CD4-positive, alpha-beta T cell treated with Interleukin-12 subunit alpha and Interleukin-12 subunit beta, for 1 hour (primary cell): ENCODE data around the gene TMEM272.
"Not testable (repeated sequence)": the region's sequence is repeated elsewhere in the genome, so short reads cannot be mapped to it uniquely, and the experiment has no call there.

Experiments used
- DNase-seq: peaks from one replicate; pipeline ENCODE4 v3.0.0-alpha.2; 2020

Gene TMEM272

GRCh38 chr13:51849145-51850101 is 4.4 kb upstream of the TMEM272 start:
- DNase-seq: peak; percentile 28

- DNase-seq: no peak
Observed at GRCh38 chr13:51848674-51849073, 3.7 kb upstream of the TMEM272 start.

- no peak for DNase-seq
Observed at GRCh38 chr13:51846756-51847155, 1.8 kb upstream of the TMEM272 start.

DNA sequence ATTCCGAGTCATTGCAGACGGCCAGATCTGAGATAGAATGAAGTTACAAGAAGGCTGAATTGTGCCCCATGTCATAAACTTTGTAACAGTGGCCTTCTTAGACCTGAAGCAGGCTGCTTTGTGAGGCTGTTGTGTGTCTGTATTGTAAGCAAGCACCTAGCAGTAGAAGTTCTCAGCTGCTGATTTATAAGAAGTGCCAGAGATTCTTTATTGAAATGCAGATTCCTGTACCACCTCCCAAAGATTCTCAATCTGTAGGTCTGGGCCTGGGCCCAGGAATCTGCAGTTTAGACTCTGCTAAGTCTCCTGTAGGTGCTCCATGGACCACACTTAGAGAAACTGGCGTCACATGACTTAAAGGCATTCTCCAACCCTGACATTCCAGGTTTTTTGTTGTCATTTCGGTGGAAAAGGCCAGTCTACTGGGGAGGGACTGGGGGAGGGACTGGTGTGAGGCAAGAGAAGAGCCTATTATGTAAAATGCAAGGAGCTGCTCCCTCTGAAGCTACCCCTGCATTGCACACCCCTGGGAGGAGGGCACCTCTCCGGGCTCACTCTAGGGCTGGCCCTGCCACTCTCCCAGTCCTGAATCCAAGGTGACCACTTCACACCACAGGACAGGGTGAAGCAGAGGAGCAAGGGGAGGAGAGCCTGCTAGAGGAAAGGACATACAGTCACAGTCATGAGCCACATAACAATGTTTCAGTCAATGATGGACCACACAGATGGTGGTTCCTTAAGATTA is 769 bp upstream of the TMEM272 start:
- no peak for DNase-seq

DNA sequence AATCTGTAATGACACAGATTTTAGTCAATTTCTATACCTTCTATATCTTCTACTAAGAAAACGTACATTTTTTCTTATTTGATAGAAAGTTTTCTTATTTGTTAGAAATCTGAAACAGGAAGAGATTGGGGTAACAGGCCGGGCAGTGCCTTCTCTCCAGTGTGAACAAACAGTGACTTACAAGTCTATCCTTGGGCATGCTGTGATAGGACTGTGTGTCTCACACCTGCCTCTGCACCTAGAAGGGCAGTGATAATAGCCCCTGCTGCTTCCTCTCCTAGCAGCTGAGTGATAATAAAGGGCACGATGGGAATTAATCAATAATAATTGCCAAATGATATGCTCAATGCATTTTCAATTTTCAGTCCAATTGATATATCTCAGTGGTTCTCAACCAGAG is 1.4 kb downstream of the TMEM272 start:
- DNase-seq: no peak

DNA sequence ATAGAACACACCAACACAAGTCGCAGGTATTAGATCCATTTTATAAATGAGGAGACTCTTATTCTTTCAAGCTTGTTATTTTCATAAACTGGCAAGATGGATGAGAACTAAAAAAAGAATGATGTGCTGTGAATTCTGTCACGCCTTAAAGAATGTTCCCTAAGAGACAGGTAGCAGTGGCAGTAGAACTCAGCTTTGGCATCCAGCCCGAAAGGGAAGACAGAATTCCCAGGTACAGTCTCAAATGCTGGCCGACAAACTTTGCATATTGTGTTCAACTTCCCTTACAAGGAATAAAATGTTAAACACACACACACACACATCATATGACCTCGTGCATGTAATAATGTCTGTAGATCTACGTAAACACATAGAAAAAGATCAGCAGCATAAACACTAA is 3.2 kb downstream of the TMEM272 start:
- no peak for DNase-seq

DNA sequence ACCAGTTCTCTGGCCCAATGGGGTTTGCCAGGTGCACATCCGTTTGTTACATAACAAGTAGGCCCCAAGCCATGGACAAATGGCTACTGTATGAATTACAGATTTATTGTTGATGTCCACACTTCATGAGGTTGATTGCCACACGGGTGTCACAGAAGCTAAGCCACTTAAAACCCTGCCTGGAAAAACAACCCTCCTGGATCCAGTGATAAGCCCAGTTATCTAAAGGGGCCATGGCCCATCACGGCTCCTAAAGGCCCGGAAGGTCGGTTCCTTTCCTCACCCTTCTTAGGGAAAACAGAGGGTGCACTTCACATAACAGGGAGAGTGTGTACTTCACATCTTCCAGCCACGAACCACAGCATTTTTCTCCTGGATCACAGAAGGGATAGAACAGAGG is 4.1 kb downstream of the TMEM272 start:
- DNase-seq: no peak

DNA sequence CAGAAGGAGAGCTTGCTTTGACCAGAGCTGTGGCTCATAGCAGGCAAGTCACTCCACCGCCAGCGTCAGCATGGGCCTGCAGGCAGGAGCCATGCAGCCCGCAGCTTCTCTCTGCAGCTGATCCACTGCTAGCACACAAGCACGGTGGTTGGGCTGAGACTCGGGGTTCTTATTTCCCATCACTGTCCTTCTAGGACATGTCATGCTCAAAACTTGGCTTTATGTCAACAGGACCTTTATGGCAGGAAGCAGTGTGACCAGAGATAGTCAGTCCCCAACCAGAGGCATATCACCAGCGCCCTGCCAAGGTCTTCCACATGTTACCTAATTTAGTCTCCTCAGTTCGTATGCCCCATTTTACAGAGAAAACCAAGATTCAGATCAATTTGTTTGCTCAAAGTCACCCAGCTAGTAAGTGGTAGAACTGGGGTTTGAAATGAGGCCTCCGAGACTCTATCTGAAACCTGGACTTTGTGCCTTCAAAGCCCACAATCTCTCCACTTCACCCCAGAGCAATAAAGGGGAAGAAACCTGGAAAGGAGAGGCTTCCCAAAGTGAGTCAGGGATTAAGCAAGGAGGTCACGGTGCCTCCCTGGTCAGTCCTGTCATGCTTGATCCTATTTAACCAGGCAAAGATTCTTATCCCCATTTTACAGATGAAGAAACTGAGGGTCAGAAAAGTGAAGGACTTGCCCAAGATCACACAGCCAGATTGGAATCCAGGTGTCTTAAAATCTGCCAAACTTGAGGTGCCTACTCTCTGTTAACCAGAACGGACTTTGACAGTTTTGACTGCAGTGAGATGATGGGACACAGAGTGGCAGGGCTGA is 5.1 kb downstream of the TMEM272 start:
- no peak for DNase-seq

DNA sequence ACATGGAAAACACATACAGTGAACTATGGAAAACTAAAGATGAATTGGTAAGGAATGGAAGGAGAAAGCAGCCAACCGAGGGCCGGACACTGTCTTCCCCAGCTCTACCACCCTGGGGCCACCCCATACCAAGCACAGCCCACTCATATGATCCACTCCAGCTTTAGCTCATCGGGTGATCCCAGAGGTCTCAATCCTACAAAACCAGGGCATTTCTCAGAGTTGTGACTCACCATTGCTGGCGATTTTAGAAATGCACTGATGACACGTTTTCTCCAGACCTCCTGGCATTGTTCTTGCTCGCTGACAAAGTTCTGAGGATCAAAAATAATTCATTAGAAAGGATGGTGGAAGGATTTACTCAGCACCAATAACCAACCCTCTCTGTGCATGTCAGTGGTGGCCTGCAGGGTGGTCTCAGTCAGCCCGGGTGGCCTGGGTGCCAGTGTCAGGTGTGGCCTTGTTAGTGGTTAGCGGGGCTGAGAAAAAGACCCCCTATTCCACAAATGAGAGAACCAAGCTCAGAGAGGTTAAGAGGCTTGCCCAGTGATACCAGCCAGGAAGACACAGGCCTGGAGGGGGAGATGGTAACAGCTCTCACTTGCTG is 6.6 kb downstream of the TMEM272 start:
- DNase-seq: no peak

GRCh38 chr13:51837016-51837415 is 8.0 kb downstream of the TMEM272 start:
- DNase-seq: no peak

GRCh38 chr13:51834581-51835171 is 10.3 kb downstream of the TMEM272 start:
- no peak for DNase-seq

DNA sequence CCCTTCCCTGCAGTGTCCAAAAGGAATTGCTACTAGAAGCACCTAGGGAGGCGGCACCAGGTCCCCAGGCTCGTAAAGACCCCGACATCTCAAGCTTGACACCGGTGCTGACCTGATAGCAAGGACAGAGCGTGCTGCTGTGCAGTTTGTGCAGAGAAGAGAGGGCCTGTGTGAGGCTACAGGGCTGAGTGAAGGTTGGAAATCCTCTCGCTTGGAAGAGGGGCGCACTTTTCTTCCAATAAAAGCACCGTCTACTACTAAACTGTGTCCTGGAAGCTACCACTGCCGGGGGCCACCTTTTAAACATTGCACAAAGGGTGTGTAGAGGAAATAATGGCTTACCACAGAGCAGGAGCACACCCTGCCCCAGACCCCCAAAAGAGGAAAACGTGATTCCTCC is 11.0 kb downstream of the TMEM272 start:
- no peak for DNase-seq

DNA sequence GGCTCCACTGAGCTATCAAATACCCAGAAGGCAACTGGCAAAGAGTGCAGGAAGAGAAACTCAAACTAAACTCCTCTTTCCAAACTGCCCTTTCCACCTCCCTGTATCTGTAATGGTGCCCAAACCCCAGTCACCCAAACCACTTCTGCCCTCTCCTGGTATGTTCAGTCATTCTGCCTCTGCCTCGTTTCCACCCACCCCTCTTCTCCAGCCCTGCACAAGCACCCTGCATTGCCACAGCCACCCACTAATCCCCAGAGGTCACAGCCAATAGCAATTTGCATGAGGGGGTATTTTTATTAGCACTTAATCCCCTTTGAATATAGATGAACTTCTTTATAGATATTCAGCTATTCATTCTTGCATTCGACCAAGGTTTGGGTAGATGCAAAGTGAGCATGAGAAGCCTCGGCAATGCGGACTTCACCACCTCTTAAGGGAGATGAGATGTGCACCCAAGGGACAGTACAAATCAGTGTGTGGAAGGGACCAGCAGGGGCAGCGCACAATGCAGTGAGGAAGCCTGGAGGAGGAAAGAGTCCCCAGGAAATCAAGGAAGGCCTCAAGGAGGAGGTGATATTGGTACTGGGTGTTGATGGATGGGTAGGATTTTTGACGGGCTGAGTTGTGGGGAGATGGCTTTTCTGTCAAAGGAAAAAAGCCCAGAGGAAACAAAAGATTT is 12.4 kb downstream of the TMEM272 start:
- DNase-seq: peak; percentile 77

- DNase-seq: no peak
Observed at GRCh38 chr13:51831519-51831918, 13.5 kb downstream of the TMEM272 start.

DNA sequence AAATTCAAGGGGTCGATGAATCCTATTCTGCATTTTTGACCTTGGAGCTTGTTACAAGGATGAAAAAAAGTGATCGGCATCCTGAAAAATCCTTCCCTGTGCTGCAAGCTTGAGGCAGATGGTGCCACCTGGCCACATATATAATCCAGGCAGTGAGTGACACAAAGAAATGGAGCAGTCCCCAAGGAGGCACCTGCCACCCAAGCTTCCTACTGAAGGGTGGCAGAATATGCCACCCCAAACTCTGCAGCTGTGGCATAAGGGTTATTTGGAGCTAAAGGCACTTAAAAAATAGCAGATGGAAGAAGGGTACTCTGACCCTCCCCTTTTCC is 15.4 kb downstream of the TMEM272 start:
- DNase-seq: no peak

DNA sequence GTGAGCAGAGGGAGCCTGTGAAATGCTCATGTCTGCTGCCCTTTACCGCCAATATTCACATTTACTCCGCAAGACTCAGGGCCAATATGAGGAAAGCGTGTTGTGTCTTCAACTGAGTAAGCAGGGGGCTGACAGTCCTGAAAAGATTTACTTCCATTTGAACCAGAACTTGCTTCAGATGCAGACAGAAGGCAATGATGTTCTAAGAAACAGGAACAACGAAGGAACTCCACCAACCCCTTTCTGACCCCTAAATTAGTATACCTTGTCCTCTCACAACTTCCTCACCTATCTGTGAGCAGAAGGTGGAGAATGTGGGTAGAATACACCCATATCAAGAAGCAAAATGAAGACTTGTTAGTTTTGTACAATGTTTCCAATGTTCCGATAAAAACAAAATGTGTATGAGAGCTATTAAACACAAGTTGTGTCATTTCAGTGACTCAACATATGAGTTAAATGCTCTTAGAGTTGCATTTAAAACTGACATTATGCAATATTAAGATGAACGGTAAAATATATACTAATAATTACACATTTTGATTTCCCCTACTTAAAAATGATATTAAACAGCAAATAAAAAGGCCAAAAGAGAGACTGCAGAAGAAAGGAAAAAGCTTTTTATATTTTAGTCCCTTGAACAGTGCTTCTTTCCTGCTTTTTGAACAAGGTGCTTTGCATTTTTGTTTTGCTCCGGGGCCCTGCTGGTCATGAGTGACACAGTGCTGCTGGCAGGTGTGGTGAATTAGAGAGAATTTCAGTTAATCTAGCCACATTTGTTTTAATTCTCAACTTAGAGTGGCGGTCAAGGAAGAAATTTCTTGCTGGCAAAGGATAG is 16.0 kb downstream of the TMEM272 start:
- no peak for DNase-seq

DNA sequence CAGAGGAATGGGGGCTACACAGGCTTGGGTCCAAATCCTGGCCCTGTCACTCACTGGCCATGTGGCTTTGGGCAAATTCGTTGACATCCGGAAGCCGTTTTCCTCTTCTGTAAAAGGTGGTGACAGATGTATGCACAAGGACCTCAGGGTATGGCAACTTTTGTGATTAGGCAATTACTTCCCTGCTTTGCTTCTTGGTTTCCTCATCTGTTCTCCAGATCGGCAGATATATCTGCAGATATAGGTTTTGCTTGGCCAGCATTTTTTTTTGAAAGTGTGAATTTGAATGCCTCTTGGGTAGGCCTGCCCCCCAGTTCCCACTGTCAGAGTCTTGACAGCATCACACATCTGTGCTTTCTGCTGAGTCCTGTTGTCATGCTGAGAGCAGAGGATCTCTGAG is 17.7 kb downstream of the TMEM272 start:
- DNase-seq: no peak

DNA sequence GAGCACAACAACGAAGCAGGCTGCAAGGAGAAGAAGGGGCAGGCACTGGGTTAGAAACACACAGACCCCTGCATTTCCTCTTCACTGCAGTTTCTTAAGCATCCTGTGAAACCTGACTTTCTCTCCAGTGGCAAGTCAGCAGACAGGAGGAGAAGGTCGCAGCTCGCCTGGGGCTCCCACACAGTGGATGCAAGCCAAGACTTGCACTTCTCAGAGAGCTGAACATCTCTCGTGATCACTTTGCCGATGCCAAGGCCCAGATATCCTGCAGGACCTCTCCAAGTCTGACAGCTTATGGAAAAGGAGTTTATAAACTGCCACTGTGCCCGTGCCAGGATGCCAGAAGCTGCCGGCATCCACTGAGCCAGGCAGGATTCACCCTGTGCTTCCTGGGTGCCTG is 18.4 kb downstream of the TMEM272 start:
- DNase-seq: no peak

DNA sequence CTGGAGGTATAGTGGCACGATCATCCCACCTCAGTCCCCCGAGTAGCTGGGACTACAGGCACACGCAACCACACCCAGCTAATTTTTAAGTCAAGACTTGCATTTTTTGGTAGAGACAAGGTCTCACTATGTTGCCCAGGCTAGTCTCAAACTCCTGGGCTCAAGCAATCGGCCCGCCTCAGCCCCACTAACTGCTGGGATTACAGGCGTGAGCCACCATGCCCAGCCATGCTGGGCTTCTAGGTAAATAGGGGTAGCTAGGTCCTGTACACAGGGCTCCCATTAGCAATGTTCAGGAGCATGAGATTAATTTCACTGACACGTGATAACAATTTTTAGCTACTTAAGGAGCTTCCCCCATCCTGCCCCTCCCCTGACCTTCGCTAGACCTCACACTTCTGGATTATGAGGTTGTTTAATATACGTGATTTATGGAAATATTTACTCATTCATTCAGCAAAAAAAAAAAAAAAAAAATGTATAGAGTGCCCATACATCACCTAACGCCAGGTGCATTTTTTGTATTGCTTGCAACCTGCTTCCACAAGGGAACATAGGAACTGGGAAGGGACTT is 19.2 kb downstream of the TMEM272 start:
- no peak for DNase-seq

DNA sequence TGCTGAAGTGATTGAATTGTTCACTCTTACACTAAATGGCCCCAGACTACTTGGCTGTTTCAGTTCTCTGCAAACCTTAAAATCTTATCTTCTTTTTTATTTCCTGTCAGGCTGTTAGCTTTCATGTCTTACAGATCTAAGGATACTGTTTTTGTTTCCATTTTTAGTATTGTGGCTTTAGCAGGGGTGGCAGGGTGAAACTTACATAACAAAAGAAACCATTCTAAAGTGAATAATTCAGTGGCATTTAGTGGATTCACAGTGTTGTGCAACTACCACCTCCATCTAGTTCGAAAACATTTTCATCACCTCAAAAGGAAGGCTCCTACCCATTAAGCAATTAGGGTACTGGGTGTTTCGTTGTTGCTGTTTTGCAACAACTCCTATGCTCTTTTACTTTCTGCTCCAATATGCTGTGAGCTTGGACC is 19.8 kb downstream of the TMEM272 start:
- peak; percentile 69 for DNase-seq

DNA sequence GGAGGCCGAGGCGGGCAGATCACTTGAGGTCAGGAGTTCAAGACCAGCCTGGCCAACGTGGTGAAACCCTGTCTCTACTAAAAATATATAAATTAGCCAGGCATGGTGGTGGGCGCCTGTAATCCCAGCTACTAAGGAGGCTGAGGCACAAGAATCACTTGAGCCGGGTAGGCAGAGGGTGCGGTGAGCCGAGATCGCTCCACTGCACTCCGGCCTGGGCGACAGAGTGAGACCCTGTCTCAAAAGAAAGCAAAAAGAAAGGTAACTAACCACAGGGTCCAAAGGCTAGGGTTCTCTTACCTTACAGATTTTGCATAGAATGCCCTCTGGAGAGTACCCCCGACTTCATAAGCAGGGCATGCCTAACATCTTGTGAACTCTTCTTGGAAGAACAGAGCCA is 20.3 kb downstream of the TMEM272 start:
- DNase-seq: not testable (repeated sequence)
